ENCODE results near the gene DMTF1. TPM values are rescaled to one million over a fixed set of nuclear protein-coding genes. Genes with fewer than 3 reads are reported as not detected.

The DMTF1 gene
- total RNA-seq, 4 donors from 2014 or later = 64.4 to 121 (median 78.4) TPM

GRCh38 chr7:87220026-87220733 is 67.9 kb downstream of the DMTF1 start:
- no peak for TF ChIP-seq CTCF (IDR thresholded peaks at IDR 0.05)
- DNase-seq (ENCODE audit: low spot score) (peak; percentile 62), ATAC-seq (ENCODE audit: low FRiP score) (peak; percentile 87)

GRCh38 chr7:87220734-87221215 is 68.5 kb downstream of the DMTF1 start:
- DNase-seq (ENCODE audit: low spot score) = no peak
- no peak for TF ChIP-seq CTCF (IDR thresholded peaks at IDR 0.05)
- no peak for ATAC-seq (ENCODE audit: low FRiP score)

- ATAC-seq (ENCODE audit: low FRiP score) = no peak
- no peak for DNase-seq (ENCODE audit: low spot score)
- TF ChIP-seq CTCF (IDR thresholded peaks at IDR 0.05) = no peak
These were observed 71.4 kb downstream of the DMTF1 start for GRCh38 chr7:87223666-87224065.

- no peak for TF ChIP-seq CTCF (IDR thresholded peaks at IDR 0.05)
- DNase-seq (ENCODE audit: low spot score) (no peak), ATAC-seq (ENCODE audit: low FRiP score) (no peak)
These were observed 73.4 kb downstream of the DMTF1 start for GRCh38 chr7:87225696-87226095.

- ATAC-seq (ENCODE audit: low FRiP score) (no peak), DNase-seq (ENCODE audit: low spot score) (no peak)
- TF ChIP-seq CTCF (IDR thresholded peaks at IDR 0.05) = no peak
These were observed 74.2 kb downstream of the DMTF1 start for GRCh38 chr7:87226495-87226894.

- no peak for TF ChIP-seq CTCF (IDR thresholded peaks at IDR 0.05)
- DNase-seq (ENCODE audit: low spot score) (no peak), ATAC-seq (ENCODE audit: low FRiP score) (no peak)
These were observed 79.0 kb downstream of the DMTF1 start for GRCh38 chr7:87231258-87231657.

- no peak for ATAC-seq (ENCODE audit: low FRiP score)
- DNase-seq (ENCODE audit: low spot score) = no peak
- no peak for TF ChIP-seq CTCF (IDR thresholded peaks at IDR 0.05)
These were observed 79.5 kb downstream of the DMTF1 start for GRCh38 chr7:87231711-87232110.
